ENCODE results near the gene TNC. TPM values are rescaled to one million over a fixed set of nuclear protein-coding genes. Genes with fewer than 3 reads are reported as not detected.

Gene TNC
- polyA plus RNA-seq, 2 donors: 5.3 to 16.3 TPM

- H3K4me1 ChIP-seq (ENCODE audit: control insufficient read depth in 2 of 2, insufficient read depth in 2 of 2, low read length in 1 of 2): peaks cover 0 to 5% of the 10 kb centered on the region in 2 donors
- no peaks in the 10 kb centered on the region for H3K36me3 ChIP-seq (ENCODE audit: control insufficient read depth in 2 of 2, insufficient read depth in 2 of 2, low read length in 1 of 2)
- H3K27me3 ChIP-seq (ENCODE audit: control insufficient read depth in 1 of 2, insufficient read depth in 2 of 2, low read length in 2 of 2): no peaks in the 10 kb centered on the region
- 93 to 94% methylated on average over 9 of the region's 9 CpGs for WGBS, 2 donors
- no peak overlapping the region for H3K4me3 ChIP-seq (ENCODE audit: low read depth in 1 of 2, low read length in 2 of 2)
- H3K27ac ChIP-seq (ENCODE audit: low read depth in 2 of 2, low read length in 1 of 2): no peak overlapping the region
- H3K9me3 ChIP-seq (ENCODE audit: control insufficient read depth in 2 of 2, insufficient read depth in 1 of 2, low read depth in 1 of 2, low read length in 1 of 2): peaks cover 0 to 4% of the 10 kb centered on the region in 2 donors
These were observed 27.5 kb downstream of the TNC start for GRCh38 chr9:115090486-115090885.

GRCh38 chr9:115088860-115089259, 29.1 kb downstream of the TNC start:
- Histone ChIP-seq H3K27ac (ENCODE audit: low read depth in 2 of 2, low read length in 1 of 2) (no peak overlapping the region), H3K4me1 (ENCODE audit: control insufficient read depth in 2 of 2, insufficient read depth in 2 of 2, low read length in 1 of 2) (peaks cover 0 to 8% of the 10 kb centered on the region in 2 donors), H3K4me3 (ENCODE audit: low read depth in 1 of 2, low read length in 2 of 2) (no peak overlapping the region), H3K9me3 (ENCODE audit: control insufficient read depth in 2 of 2, insufficient read depth in 1 of 2, low read depth in 1 of 2, low read length in 1 of 2) (peaks cover 0 to 4% of the 10 kb centered on the region in 2 donors), H3K27me3 (ENCODE audit: control insufficient read depth in 1 of 2, insufficient read depth in 2 of 2, low read length in 2 of 2) (no peaks in the 10 kb centered on the region), H3K36me3 (ENCODE audit: control insufficient read depth in 2 of 2, insufficient read depth in 2 of 2, low read length in 1 of 2) (no peaks in the 10 kb centered on the region)
- WGBS, 2 donors: 84 to 91% methylated on average over 1 of the region's 1 CpG

GRCh38 chr9:115086886-115087285, 31.1 kb downstream of the TNC start:
- Histone ChIP-seq H3K9me3 (ENCODE audit: control insufficient read depth in 2 of 2, insufficient read depth in 1 of 2, low read depth in 1 of 2, low read length in 1 of 2) (peaks cover 0 to 4% of the 10 kb centered on the region in 2 donors), H3K4me3 (ENCODE audit: low read depth in 1 of 2, low read length in 2 of 2) (no peak overlapping the region), H3K36me3 (ENCODE audit: control insufficient read depth in 2 of 2, insufficient read depth in 2 of 2, low read length in 1 of 2) (no peaks in the 10 kb centered on the region), H3K4me1 (ENCODE audit: control insufficient read depth in 2 of 2, insufficient read depth in 2 of 2, low read length in 1 of 2) (peaks cover 0 to 8% of the 10 kb centered on the region in 2 donors), H3K27ac (ENCODE audit: low read depth in 2 of 2, low read length in 1 of 2) (no peak overlapping the region), H3K27me3 (ENCODE audit: control insufficient read depth in 1 of 2, insufficient read depth in 2 of 2, low read length in 2 of 2) (no peaks in the 10 kb centered on the region)
- 94% methylated on average over 20 of the region's 20 CpGs for WGBS, 2 donors

GRCh38 chr9:115086461-115086860, 31.5 kb downstream of the TNC start:
- no peaks in the 10 kb centered on the region for H3K27me3 ChIP-seq (ENCODE audit: control insufficient read depth in 1 of 2, insufficient read depth in 2 of 2, low read length in 2 of 2)
- no peak overlapping the region for H3K4me3 ChIP-seq (ENCODE audit: low read depth in 1 of 2, low read length in 2 of 2)
- no peak overlapping the region for H3K27ac ChIP-seq (ENCODE audit: low read depth in 2 of 2, low read length in 1 of 2)
- H3K36me3 ChIP-seq (ENCODE audit: control insufficient read depth in 2 of 2, insufficient read depth in 2 of 2, low read length in 1 of 2): no peaks in the 10 kb centered on the region
- H3K4me1 ChIP-seq (ENCODE audit: control insufficient read depth in 2 of 2, insufficient read depth in 2 of 2, low read length in 1 of 2): peaks cover 0 to 8% of the 10 kb centered on the region in 2 donors
- WGBS, 2 donors: 94 to 95% methylated on average over 19 of the region's 19 CpGs
- peaks cover 0 to 4% of the 10 kb centered on the region in 2 donors for H3K9me3 ChIP-seq (ENCODE audit: control insufficient read depth in 2 of 2, insufficient read depth in 1 of 2, low read depth in 1 of 2, low read length in 1 of 2)

- Histone ChIP-seq H3K27ac (ENCODE audit: low read depth in 2 of 2, low read length in 1 of 2) (no peak overlapping the region), H3K36me3 (ENCODE audit: control insufficient read depth in 2 of 2, insufficient read depth in 2 of 2, low read length in 1 of 2) (no peaks in the 10 kb centered on the region), H3K4me3 (ENCODE audit: low read depth in 1 of 2, low read length in 2 of 2) (no peak overlapping the region), H3K9me3 (ENCODE audit: control insufficient read depth in 2 of 2, insufficient read depth in 1 of 2, low read depth in 1 of 2, low read length in 1 of 2) (peaks cover 0 to 4% of the 10 kb centered on the region in 2 donors), H3K27me3 (ENCODE audit: control insufficient read depth in 1 of 2, insufficient read depth in 2 of 2, low read length in 2 of 2) (no peaks in the 10 kb centered on the region), H3K4me1 (ENCODE audit: control insufficient read depth in 2 of 2, insufficient read depth in 2 of 2, low read length in 1 of 2) (peaks cover 0 to 8% of the 10 kb centered on the region in 2 donors)
- 87% methylated on average over 22 of the region's 22 CpGs for WGBS, 2 donors
These were observed 32.1 kb downstream of the TNC start for GRCh38 chr9:115085773-115086377.

GRCh38 chr9:115084709-115085108, 33.2 kb downstream of the TNC start:
- peaks cover 0 to 8% of the 10 kb centered on the region in 2 donors for H3K4me1 ChIP-seq (ENCODE audit: control insufficient read depth in 2 of 2, insufficient read depth in 2 of 2, low read length in 1 of 2)
- H3K4me3 ChIP-seq (ENCODE audit: low read depth in 1 of 2, low read length in 2 of 2): no peak overlapping the region
- no peaks in the 10 kb centered on the region for H3K36me3 ChIP-seq (ENCODE audit: control insufficient read depth in 2 of 2, insufficient read depth in 2 of 2, low read length in 1 of 2)
- no peak overlapping the region for H3K27ac ChIP-seq (ENCODE audit: low read depth in 2 of 2, low read length in 1 of 2)
- 52 to 65% methylated on average over 3 of the region's 3 CpGs for WGBS, 2 donors
- H3K27me3 ChIP-seq (ENCODE audit: control insufficient read depth in 1 of 2, insufficient read depth in 2 of 2, low read length in 2 of 2): no peaks in the 10 kb centered on the region
- peaks cover 0 to 4% of the 10 kb centered on the region in 2 donors for H3K9me3 ChIP-seq (ENCODE audit: control insufficient read depth in 2 of 2, insufficient read depth in 1 of 2, low read depth in 1 of 2, low read length in 1 of 2)

- Histone ChIP-seq H3K4me1 (ENCODE audit: control insufficient read depth in 2 of 2, insufficient read depth in 2 of 2, low read length in 1 of 2) (peaks cover 0 to 8% of the 10 kb centered on the region in 2 donors), H3K36me3 (ENCODE audit: control insufficient read depth in 2 of 2, insufficient read depth in 2 of 2, low read length in 1 of 2) (no peaks in the 10 kb centered on the region), H3K27ac (ENCODE audit: low read depth in 2 of 2, low read length in 1 of 2) (no peak overlapping the region), H3K9me3 (ENCODE audit: control insufficient read depth in 2 of 2, insufficient read depth in 1 of 2, low read depth in 1 of 2, low read length in 1 of 2) (peaks cover 0 to 4% of the 10 kb centered on the region in 2 donors), H3K4me3 (ENCODE audit: low read depth in 1 of 2, low read length in 2 of 2) (no peak overlapping the region), H3K27me3 (ENCODE audit: control insufficient read depth in 1 of 2, insufficient read depth in 2 of 2, low read length in 2 of 2) (no peaks in the 10 kb centered on the region)
- WGBS, 2 donors: 83 to 86% methylated on average over 12 of the region's 12 CpGs
These were observed 33.8 kb downstream of the TNC start for GRCh38 chr9:115084157-115084556.

- Histone ChIP-seq H3K4me1 (ENCODE audit: control insufficient read depth in 2 of 2, insufficient read depth in 2 of 2, low read length in 1 of 2) (peaks cover 0 to 3% of the 10 kb centered on the region in 2 donors), H3K9me3 (ENCODE audit: control insufficient read depth in 2 of 2, insufficient read depth in 1 of 2, low read depth in 1 of 2, low read length in 1 of 2) (no peaks in the 10 kb centered on the region), H3K4me3 (ENCODE audit: low read depth in 1 of 2, low read length in 2 of 2) (no peak overlapping the region), H3K27ac (ENCODE audit: low read depth in 2 of 2, low read length in 1 of 2) (no peak overlapping the region), H3K27me3 (ENCODE audit: control insufficient read depth in 1 of 2, insufficient read depth in 2 of 2, low read length in 2 of 2) (no peaks in the 10 kb centered on the region), H3K36me3 (ENCODE audit: control insufficient read depth in 2 of 2, insufficient read depth in 2 of 2, low read length in 1 of 2) (no peaks in the 10 kb centered on the region)
- 48 to 71% methylated on average over 3 of the region's 3 CpGs for WGBS, 2 donors
These were observed 37.7 kb downstream of the TNC start for GRCh38 chr9:115080242-115080641.

- H3K4me1 ChIP-seq (ENCODE audit: control insufficient read depth in 2 of 2, insufficient read depth in 2 of 2, low read length in 1 of 2): no peaks in the 10 kb centered on the region
- H3K27ac ChIP-seq (ENCODE audit: low read depth in 2 of 2, low read length in 1 of 2): no peak overlapping the region
- H3K36me3 ChIP-seq (ENCODE audit: control insufficient read depth in 2 of 2, insufficient read depth in 2 of 2, low read length in 1 of 2): no peaks in the 10 kb centered on the region
- H3K4me3 ChIP-seq (ENCODE audit: low read depth in 1 of 2, low read length in 2 of 2): no peak overlapping the region
- no peaks in the 10 kb centered on the region for H3K27me3 ChIP-seq (ENCODE audit: control insufficient read depth in 1 of 2, insufficient read depth in 2 of 2, low read length in 2 of 2)
- 85 to 86% methylated on average over 3 of the region's 3 CpGs for WGBS, 2 donors
- H3K9me3 ChIP-seq (ENCODE audit: control insufficient read depth in 2 of 2, insufficient read depth in 1 of 2, low read depth in 1 of 2, low read length in 1 of 2): no peaks in the 10 kb centered on the region
These were observed 38.8 kb downstream of the TNC start for GRCh38 chr9:115079156-115079555.

GRCh38 chr9:115073456-115073855, 44.5 kb downstream of the TNC start:
- no peaks in the 10 kb centered on the region for H3K9me3 ChIP-seq (ENCODE audit: control insufficient read depth in 2 of 2, insufficient read depth in 1 of 2, low read depth in 1 of 2, low read length in 1 of 2)
- WGBS, 2 donors: 84 to 85% methylated on average over 6 of the region's 6 CpGs
- H3K36me3 ChIP-seq (ENCODE audit: control insufficient read depth in 2 of 2, insufficient read depth in 2 of 2, low read length in 1 of 2): peaks cover 0 to 4% of the 10 kb centered on the region in 2 donors
- no peak overlapping the region for H3K27ac ChIP-seq (ENCODE audit: low read depth in 2 of 2, low read length in 1 of 2)
- no peaks in the 10 kb centered on the region for H3K4me1 ChIP-seq (ENCODE audit: control insufficient read depth in 2 of 2, insufficient read depth in 2 of 2, low read length in 1 of 2)
- H3K27me3 ChIP-seq (ENCODE audit: control insufficient read depth in 1 of 2, insufficient read depth in 2 of 2, low read length in 2 of 2): no peaks in the 10 kb centered on the region
- H3K4me3 ChIP-seq (ENCODE audit: low read depth in 1 of 2, low read length in 2 of 2): no peak overlapping the region

Data from esophagus (tissue), 2 donors.